Measurements from ENCODE around the gene POT1. TPM values are rescaled to one million over a fixed set of nuclear protein-coding genes. Genes with fewer than 3 reads are reported as not detected.

The POT1 gene
- total RNA-seq, 2 donors from 2014 or later: 9.3 to 12.0 TPM

GRCh38 chr7:124780608-124781007 lies 149.0 kb downstream of the POT1 start:
- H3K27ac ChIP-seq: no peak overlapping the region
- no peaks in the 10 kb centered on the region for H3K4me1 ChIP-seq
- H3K9ac ChIP-seq (ENCODE audit: low read depth in 2 of 2, low read length in 2 of 2): no peak overlapping the region
- H3K4me3 ChIP-seq: no peak overlapping the region
- DNase-seq: no peak
- no peak for TF ChIP-seq CTCF (IDR thresholded peaks at IDR 0.05)
- H3K9me3 ChIP-seq: no peaks in the 10 kb centered on the region
- H3K36me3 ChIP-seq: no peaks in the 10 kb centered on the region
- H3K27me3 ChIP-seq: no peaks in the 10 kb centered on the region
- intact Hi-C loops (cut with DNase I): no loop called here

GRCh38 chr7:124780056-124780455 lies 149.6 kb downstream of the POT1 start:
- no peak for DNase-seq
- Histone ChIP-seq H3K4me3 (no peak overlapping the region), H3K4me1 (no peaks in the 10 kb centered on the region), H3K36me3 (no peaks in the 10 kb centered on the region), H3K9ac (ENCODE audit: low read depth in 2 of 2, low read length in 2 of 2) (no peak overlapping the region), H3K27ac (no peak overlapping the region), H3K9me3 (no peaks in the 10 kb centered on the region), H3K27me3 (no peaks in the 10 kb centered on the region)
- intact Hi-C loops (cut with DNase I): no loop called here
- no peak for TF ChIP-seq CTCF (IDR thresholded peaks at IDR 0.05)

- Histone ChIP-seq H3K4me3 (no peak overlapping the region), H3K4me1 (no peaks in the 10 kb centered on the region), H3K9ac (ENCODE audit: low read depth in 2 of 2, low read length in 2 of 2) (no peak overlapping the region), H3K27me3 (no peaks in the 10 kb centered on the region), H3K36me3 (no peaks in the 10 kb centered on the region), H3K9me3 (no peaks in the 10 kb centered on the region), H3K27ac (no peak overlapping the region)
- DNase-seq: no peak
- intact Hi-C loops (cut with DNase I): no loop called here
- TF ChIP-seq CTCF (IDR thresholded peaks at IDR 0.05): no peak
Measured at GRCh38 chr7:124779620-124780019, 150.0 kb downstream of the POT1 start.

GRCh38 chr7:124779194-124779593 lies 150.4 kb downstream of the POT1 start:
- no peak for TF ChIP-seq CTCF (IDR thresholded peaks at IDR 0.05)
- Histone ChIP-seq H3K9me3 (no peaks in the 10 kb centered on the region), H3K4me3 (no peak overlapping the region), H3K9ac (ENCODE audit: low read depth in 2 of 2, low read length in 2 of 2) (no peak overlapping the region), H3K27me3 (no peaks in the 10 kb centered on the region), H3K4me1 (no peaks in the 10 kb centered on the region), H3K27ac (no peak overlapping the region), H3K36me3 (no peaks in the 10 kb centered on the region)
- intact Hi-C loops (cut with DNase I): no loop called here
- DNase-seq: no peak

GRCh38 chr7:124777268-124777667 lies 152.4 kb downstream of the POT1 start:
- no peaks in the 10 kb centered on the region for H3K4me1 ChIP-seq
- H3K9me3 ChIP-seq: no peaks in the 10 kb centered on the region
- no peaks in the 10 kb centered on the region for H3K36me3 ChIP-seq
- intact Hi-C loops (cut with DNase I): no loop called here
- TF ChIP-seq CTCF (IDR thresholded peaks at IDR 0.05): no peak
- H3K9ac ChIP-seq (ENCODE audit: low read depth in 2 of 2, low read length in 2 of 2): no peak overlapping the region
- no peaks in the 10 kb centered on the region for H3K27me3 ChIP-seq
- H3K4me3 ChIP-seq: no peak overlapping the region
- no peak overlapping the region for H3K27ac ChIP-seq
- DNase-seq: no peak

GRCh38 chr7:124776153-124776552 lies 153.5 kb downstream of the POT1 start:
- intact Hi-C loops (cut with DNase I): no loop called here
- no peak overlapping the region for H3K9ac ChIP-seq (ENCODE audit: low read depth in 2 of 2, low read length in 2 of 2)
- DNase-seq: no peak
- no peaks in the 10 kb centered on the region for H3K36me3 ChIP-seq
- no peaks in the 10 kb centered on the region for H3K27me3 ChIP-seq
- no peak overlapping the region for H3K4me3 ChIP-seq
- H3K27ac ChIP-seq: no peak overlapping the region
- no peaks in the 10 kb centered on the region for H3K4me1 ChIP-seq
- TF ChIP-seq CTCF (IDR thresholded peaks at IDR 0.05): no peak
- H3K9me3 ChIP-seq: no peaks in the 10 kb centered on the region

Data from colonic mucosa (tissue), 4 donors.